HCT116 (cell line): ENCODE data around the gene PDE2A. TPM values are rescaled to one million over a fixed set of nuclear protein-coding genes. Genes with fewer than 3 reads are reported as not detected.

Source experiments
- ATAC-seq: fragments of 200-7000 bp; cut with Tn5 transposase; 2 replicates; pipeline ENCODE4 v1.9.1; 2020; ENCODE audit warnings: mild to moderate bottlenecking, moderate library complexity
- BruUV-seq: library from RNA; stranded (reverse); fragments of 400-500 nt; replicated peaks from 2 replicates; lab custom pipeline; 2021; lab: Mats Ljungman, UMichigan
- CTCF ChIA-PET: fragments of 300-600 bp; sonication (Branson Sonifier 250); formaldehyde crosslinking; loops from one replicate; lab custom pipeline; 2021; ENCODE audit warnings: antibody characterized with exemption; lab: Charles Lee
- POLR2A ChIA-PET: fragments of 300-600, 350-600 bp; sonication (Branson Sonifier 250); formaldehyde crosslinking; loops from one replicate; lab custom pipeline; 2021; ENCODE audit warnings: antibody characterized with exemption; lab: Charles Lee
- RAD21 ChIA-PET, 2 experiments: fragments of 300-600 bp; sonication (Branson Sonifier 250); formaldehyde crosslinking; loops; one replicate each; lab custom pipeline; 2023; ENCODE audit warnings: low total read pairs in 2 of 2; ENCODE audit not compliant: uncharacterized antibody in 2 of 2, unreplicated experiment in 2 of 2, low non-redundant PET in 1 of 2; lab: Charles Lee
- DNase-seq: peaks from one replicate; pipeline ENCODE4 v3.0.0-alpha.2; 2010; ENCODE audit warnings: low read depth, low spot score
- H2AFZ ChIP-seq: fragments of 200-600 bp; shearing (Covaris generic), sonication (generic); 2 replicates; pipeline ENCODE4 v1.6.1; 2017; ENCODE audit warnings: low read depth, mixed run types, mixed read lengths, antibody characterized with exemption, low read length; ENCODE audit not compliant: poor library complexity, severe bottlenecking
- H3K27ac ChIP-seq: 2 replicates; pipeline ENCODE4 v1.5.1; 2012; ENCODE audit warnings: low read depth, low read length
- H3K27me3 ChIP-seq: fragments of 200-600 bp; sonication (generic); 2 replicates; pipeline ENCODE4 v1.6.1; 2016; ENCODE audit warnings: mixed run types, low read length, mixed read lengths; ENCODE audit not compliant: insufficient read depth
- H3K36me3 ChIP-seq, 2 experiments: fragments of 200-500 bp in 1 of 2; fragments of 200-600 bp in 1 of 2; sonication (Bioruptor generic) in 1 of 2; sonication (generic) in 1 of 2; 2 replicates each; pipeline versions ENCODE4 v1.5.1 to v1.6.1; 2014 to 2016; ENCODE audit warnings: low read length in 2 of 2, inconsistent platforms in 1 of 2, mixed read lengths in 1 of 2, mixed run types in 1 of 2; ENCODE audit not compliant: insufficient read depth in 2 of 2, control insufficient read depth in 1 of 2
- H3K4me1 ChIP-seq, 2 experiments: fragments of 200-600 bp in 1 of 2; sonication (generic) in 1 of 2; 2 replicates each; pipeline versions ENCODE4 v1.5.1 to v1.6.1; 2012 to 2017; ENCODE audit warnings: low read length in 2 of 2, inconsistent platforms in 1 of 2, mild to moderate bottlenecking in 1 of 2, mixed read lengths in 1 of 2, mixed run types in 1 of 2, moderate library complexity in 1 of 2; ENCODE audit not compliant: insufficient read depth in 2 of 2, control insufficient read depth in 1 of 2
- H3K4me2 ChIP-seq: fragments of 200-600 bp; sonication (generic); 2 replicates; pipeline ENCODE4 v1.6.1; 2017; ENCODE audit warnings: mixed run types, low read length, mixed read lengths
- H3K4me3 ChIP-seq, 2 experiments: fragments of 200-600 bp in 1 of 2; sonication (generic) in 1 of 2; replicated peaks in 1 of 2; 2 replicates each; pipeline ENCODE4 v1.5.1; 2011 to 2016; ENCODE audit warnings: low read length in 2 of 2, control low read depth in 1 of 2, low read depth in 1 of 2, mild to moderate bottlenecking in 1 of 2, mixed read lengths in 1 of 2, mixed run types in 1 of 2
- H3K79me2 ChIP-seq: fragments of 200-600 bp; sonication (generic); 2 replicates; pipeline ENCODE4 v1.6.1; 2017; ENCODE audit warnings: mild to moderate bottlenecking, mixed run types, low read length, moderate library complexity, mixed read lengths; ENCODE audit not compliant: insufficient read depth
- H3K9ac ChIP-seq: fragments of 200-600 bp; sonication (generic); 2 replicates; pipeline ENCODE4 v1.6.1; 2016; ENCODE audit warnings: low read length, mixed read lengths
- H3K9me2 ChIP-seq: fragments of 200-600 bp; sonication (generic), shearing (Covaris generic); 2 replicates; pipeline ENCODE4 v1.6.1; 2017; ENCODE audit warnings: mixed run types, mild to moderate bottlenecking, moderate library complexity; ENCODE audit not compliant: insufficient read depth
- H3K9me3 ChIP-seq, 2 experiments: fragments of 200-500 bp in 1 of 2; fragments of 200-600 bp in 1 of 2; sonication (Bioruptor generic) in 1 of 2; sonication (generic) in 1 of 2; 2 replicates each; pipeline ENCODE4 v1.6.1; 2014 to 2017; ENCODE audit warnings: low read length in 2 of 2, mixed read lengths in 2 of 2, inconsistent platforms in 1 of 2, low read depth in 1 of 2, mild to moderate bottlenecking in 1 of 2, mixed run types in 1 of 2, moderate library complexity in 1 of 2; ENCODE audit not compliant: control insufficient read depth in 1 of 2, insufficient read depth in 1 of 2
- H4K20me1 ChIP-seq: fragments of 200-600 bp; sonication (generic), shearing (Covaris generic); 2 replicates; pipeline ENCODE4 v1.6.1; 2017; ENCODE audit warnings: mixed run types, mild to moderate bottlenecking, moderate library complexity; ENCODE audit not compliant: insufficient read depth
- ATF3 ChIP-seq: IDR thresholded peaks from 2 replicates; pipeline ENCODE4 v1.6.1; 2012
- CBX3 ChIP-seq: IDR thresholded peaks from 2 replicates; pipeline ENCODE4 v1.6.1; 2012; ENCODE audit warnings: low read depth
- CEBPB ChIP-seq: IDR thresholded peaks from 2 replicates; pipeline ENCODE4 v1.6.1; 2012; ENCODE audit warnings: low read depth
- EGR1 ChIP-seq: IDR thresholded peaks from 2 replicates; pipeline ENCODE4 v1.6.1; 2012; ENCODE audit warnings: low read depth
- ELF1 ChIP-seq: IDR thresholded peaks from 2 replicates; pipeline ENCODE4 v1.6.1; 2012; ENCODE audit warnings: low read depth, borderline replicate concordance
- EZH2 ChIP-seq: fragments of 200-600 bp; sonication (generic); IDR thresholded peaks from 2 replicates; pipeline ENCODE4 v1.6.1; 2017; ENCODE audit warnings: antibody characterized with exemption, mixed run types
- EZH2phosphoT487 ChIP-seq: fragments of 200-600 bp; IDR thresholded peaks from 2 replicates; pipeline ENCODE4 v1.6.1; 2018; ENCODE audit warnings: antibody characterized with exemption, borderline replicate concordance
- FOSL1 ChIP-seq: IDR thresholded peaks from 2 replicates; pipeline ENCODE4 v1.6.1; 2012; ENCODE audit warnings: low read depth
- POLR2A ChIP-seq: IDR thresholded peaks from 2 replicates; pipeline ENCODE4 v1.7.0; 2011; ENCODE audit warnings: borderline replicate concordance; ENCODE audit not compliant: insufficient read depth, insufficient read length; ENCODE audit errors: extremely low read depth
- POLR2AphosphoS5 ChIP-seq: IDR thresholded peaks from 2 replicates; pipeline ENCODE4 v1.6.1; 2011; ENCODE audit warnings: mild to moderate bottlenecking, low read depth, low read length, moderate library complexity
- RAD21 ChIP-seq: IDR thresholded peaks from 2 replicates; pipeline ENCODE4 v1.6.1; 2012; ENCODE audit warnings: low read depth, mild to moderate bottlenecking
- SIN3A ChIP-seq: IDR thresholded peaks from 2 replicates; pipeline ENCODE4 v1.6.1; 2012; ENCODE audit warnings: low read depth
- SP1 ChIP-seq: IDR thresholded peaks from 2 replicates; pipeline ENCODE4 v1.6.1; 2012; ENCODE audit warnings: low read depth
- SRF ChIP-seq: IDR thresholded peaks from 2 replicates; pipeline ENCODE4 v1.6.1; 2012; ENCODE audit warnings: low read depth
- TCF7L2 ChIP-seq: IDR thresholded peaks from 2 replicates; pipeline ENCODE4 v1.7.0; 2011; ENCODE audit warnings: borderline replicate concordance, inconsistent platforms; ENCODE audit not compliant: insufficient read depth, insufficient read length; ENCODE audit errors: extremely low read depth
- YY1 ChIP-seq: IDR thresholded peaks from 2 replicates; pipeline ENCODE4 v1.6.1; 2011; ENCODE audit warnings: low read length, low read depth, moderate library complexity, mild to moderate bottlenecking; ENCODE audit not compliant: insufficient replicate concordance; ENCODE audit errors: extremely low read depth
- ZFX ChIP-seq: fragments of 450-650 bp; IDR thresholded peaks from 2 replicates; pipeline ENCODE4 v1.6.1; 2017
- ZNF274 ChIP-seq: fragments of 200-500 bp; sonication (Bioruptor generic); IDR thresholded peaks from 2 replicates; pipeline ENCODE4 v1.6.1; 2014; ENCODE audit warnings: mild to moderate bottlenecking, low read depth, low read length, inconsistent platforms
- intact Hi-C: fragments of 100-400 bp; cut with micrococcal nuclease; formaldehyde crosslinking; loops from 2 replicates; pipeline ENCODE4 v1.10.0; 2022
- total RNA-seq: library from RNA; stranded (reverse); gene quantifications from one replicate; pipeline ENCODE4 v1.2.1, GENCODE V29; 2021; ENCODE audit not compliant: unreplicated experiment
- TF ChIP-seq, protein P1 (sequence below): IDR thresholded peaks from 2 replicates; pipeline ENCODE4 v1.6.1; 2012

Gene PDE2A
- total RNA-seq, 1 experiment from 2014 or later = 7.6 TPM

DNA sequence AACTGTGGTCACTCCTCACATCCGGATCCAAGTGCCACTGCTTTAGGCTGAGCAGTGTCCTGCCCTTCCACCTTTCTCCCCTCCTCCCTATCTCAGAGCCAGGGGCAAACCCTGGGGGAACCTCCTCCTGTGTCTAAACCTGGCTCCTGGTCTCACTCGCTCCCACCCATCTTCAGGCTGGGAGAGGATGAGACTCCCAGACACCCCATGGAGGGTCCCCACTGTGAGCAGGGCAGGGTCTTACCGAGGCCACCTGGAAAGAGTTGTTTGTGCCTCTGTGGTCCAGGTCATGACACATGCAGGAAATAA, 93.6 kb downstream of the PDE2A start:
- Histone ChIP-seq H3K9me3 (no peaks in the 10 kb centered on the region), H3K36me3 (no peaks in the 10 kb centered on the region), H3K79me2 (no peaks in the 10 kb centered on the region), H3K27ac (no peak overlapping the region), H3K9ac (no peak overlapping the region), H3K4me2 (no peak overlapping the region), H4K20me1 (no peaks in the 10 kb centered on the region), H3K4me1 (peaks cover 0 to 2% of the 10 kb centered on the region in 2 experiments; a peak in 1 of 4 replicates), H3K27me3 (no peaks in the 10 kb centered on the region), H3K4me3 (no peak overlapping the region), H3K9me2 (no peaks in the 10 kb centered on the region), H2AFZ (no peak overlapping the region)
- ChIA-PET RAD21 (no interaction called here), POLR2A (no interaction called here), CTCF (interaction anchor here (1.5 kb wide), 1 partner anchor 109 kb away, joined by 5 read pairs; no protein-coding TSS in a partner anchor)
- TF ChIP-seq POLR2A (no peak), EGR1 (no peak), ATF3 (no peak), EZH2phosphoT487 (no peak), RAD21 (no peak), SRF (no peak)
- BruUV-seq = no TSS peak
- no peak for DNase-seq
- intact Hi-C loops = no loop called here
- ATAC-seq = no peak

- no peaks in the 10 kb centered on the region for H3K9me3 ChIP-seq
- H2AFZ ChIP-seq = no peak overlapping the region
- no peaks in the 10 kb centered on the region for H3K4me1 ChIP-seq
- POLR2A ChIA-PET = no interaction called here
- H3K27ac ChIP-seq = no peak overlapping the region
- BruUV-seq = no TSS peak
- H4K20me1 ChIP-seq = no peaks in the 10 kb centered on the region
- H3K27me3 ChIP-seq = no peaks in the 10 kb centered on the region
- no peak overlapping the region for H3K4me3 ChIP-seq
- no peak overlapping the region for H3K4me2 ChIP-seq
- H3K36me3 ChIP-seq = no peaks in the 10 kb centered on the region
- no peak overlapping the region for H3K9ac ChIP-seq
- ATAC-seq = no peak
- CTCF ChIA-PET = interaction anchor here (1.3 kb wide), 1 partner anchor 8 kb away, joined by 5 read pairs; no protein-coding TSS in a partner anchor
- no peak for DNase-seq
- intact Hi-C loops = no loop called here
- RAD21 ChIA-PET = interaction anchor here in 1 of 2 experiments (0.5 kb wide), 1 partner anchor 28 kb away, joined by 3 read pairs; no protein-coding TSS in a partner anchor
- H3K9me2 ChIP-seq = no peaks in the 10 kb centered on the region
- H3K79me2 ChIP-seq = no peaks in the 10 kb centered on the region
- TF ChIP-seq EZH2 = no peak
- TF ChIP-seq FOSL1 = no peak
- TF ChIP-seq CBX3 = no peak
- TF ChIP-seq, protein P1, sequence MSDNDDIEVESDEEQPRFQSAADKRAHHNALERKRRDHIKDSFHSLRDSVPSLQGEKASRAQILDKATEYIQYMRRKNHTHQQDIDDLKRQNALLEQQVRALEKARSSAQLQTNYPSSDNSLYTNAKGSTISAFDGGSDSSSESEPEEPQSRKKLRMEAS = no peak
- no peak for TF ChIP-seq SP1
- TF ChIP-seq TCF7L2 = no peak
- no peak for TF ChIP-seq POLR2AphosphoS5
- TF ChIP-seq ATF3 = no peak
- no peak for TF ChIP-seq EZH2phosphoT487
- TF ChIP-seq SIN3A = no peak
- no peak for TF ChIP-seq ZFX
- TF ChIP-seq YY1 = no peak
- no peak for TF ChIP-seq SRF
- TF ChIP-seq ZNF274 = no peak
- no peak for TF ChIP-seq ELF1
- TF ChIP-seq CEBPB = no peak
Measured at GRCh38 chr11:72579816-72580641, 94.2 kb downstream of the PDE2A start.
